ENCODE measurements around the gene SLC25A41. TPM values are rescaled to one million over a fixed set of nuclear protein-coding genes. Genes with fewer than 3 reads are reported as not detected.

The SLC25A41 gene
- polyA plus RNA-seq, 1 donor (not counting 4 experiments of a cell fraction or from before 2014, with no cell fraction given): not detected

DNA sequence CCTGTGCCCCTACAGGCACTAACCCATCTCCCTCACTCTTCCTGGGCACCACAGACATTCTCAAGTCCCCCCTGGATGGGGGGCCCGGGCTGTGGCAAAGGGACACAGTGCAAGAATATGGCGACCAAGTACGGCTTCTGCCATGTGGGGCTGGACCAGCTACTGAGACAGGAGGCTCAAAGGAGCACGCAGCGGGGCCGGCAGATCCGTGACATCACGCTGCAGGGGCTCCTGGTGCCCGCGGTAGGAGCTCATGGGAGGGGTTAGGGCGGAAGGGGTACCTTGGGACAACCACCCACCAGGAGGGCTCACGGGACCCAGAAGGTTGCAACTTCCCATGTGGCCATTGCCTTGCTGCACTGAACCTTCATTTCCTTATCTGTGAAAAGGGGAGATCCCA, 37.3 kb downstream of the SLC25A41 start:
- DNase-seq (ENCODE audit: low read depth, low spot score): no peak

DNA sequence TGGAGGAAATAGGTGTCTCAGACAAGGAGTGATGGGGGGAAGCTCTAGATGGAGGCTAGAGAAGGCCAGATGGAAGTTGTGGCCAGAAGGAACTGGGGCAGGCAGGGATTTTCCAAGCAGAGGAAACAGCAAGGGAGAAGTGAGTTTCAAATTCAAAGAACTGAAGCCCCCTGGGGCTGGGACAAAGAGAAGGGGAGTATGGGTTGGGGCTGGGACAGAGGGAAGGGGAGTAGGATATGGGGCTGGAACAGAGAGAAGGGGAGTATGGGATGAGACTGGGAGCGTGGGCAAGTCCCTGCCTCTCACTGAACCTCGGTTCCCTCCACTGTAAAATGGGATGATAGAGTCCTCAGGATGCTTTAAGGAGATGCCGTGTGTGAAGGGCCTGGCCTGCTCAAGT, 38.7 kb downstream of the SLC25A41 start:
- no peak overlapping the region for H3K9ac ChIP-seq (ENCODE audit: control insufficient read depth, extremely low read depth, insufficient read depth, low read length)
- peaks cover 22% of the 10 kb centered on the region for H3K79me2 ChIP-seq (ENCODE audit: control insufficient read depth, insufficient read depth, low read length)
- no peaks in the 10 kb centered on the region for H3K9me3 ChIP-seq (ENCODE audit: control insufficient read depth, low read depth, low read length)
- FAIRE-seq (no peak), DNase-seq (ENCODE audit: low read depth, low spot score) (no peak)
- H3K27ac ChIP-seq (ENCODE audit: control insufficient read depth, insufficient read depth, low read length): no peak overlapping the region
- H3K4me3 ChIP-seq (ENCODE audit: control insufficient read depth in 2 of 3, extremely low read depth in 1 of 3, insufficient read depth in 2 of 3, low read depth in 1 of 3, low read length in 3 of 3): no peak overlapping the region
- peaks cover 2 to 6% of the 10 kb centered on the region in 2 experiments for H3K36me3 ChIP-seq (ENCODE audit: control insufficient read depth in 2 of 2, extremely low read depth in 1 of 2, insufficient read depth in 2 of 2, low read length in 2 of 2)
- H3K9me1 ChIP-seq (ENCODE audit: control insufficient read depth, extremely low read depth, insufficient read depth, low read length): no peaks in the 10 kb centered on the region
- dilution Hi-C loops (cut with MboI; ENCODE audit: extremely low pct_ligation_motif_present, low sequenced_read_pairs): no loop called here
- no peak overlapping the region for H2AFZ ChIP-seq (ENCODE audit: control insufficient read depth, low read length)
- TF ChIP-seq CTCF (optimal IDR thresholded peaks at IDR 0.05 in 1 of 3, IDR thresholded peaks at IDR 0.05 in 1 of 3, conservative IDR thresholded peaks at IDR 0.05 in 1 of 3; ENCODE audit: extremely low read depth in 1 of 3, insufficient read depth in 2 of 3, low read length in 3 of 3) (no peak), EZH2 (IDR thresholded peaks at IDR 0.05; ENCODE audit: low read length) (no peak)
- H3K4me2 ChIP-seq (ENCODE audit: control insufficient read depth, extremely low read depth, insufficient read depth, low read depth, low read length): no peak overlapping the region
- H3K4me1 ChIP-seq (ENCODE audit: control insufficient read depth, extremely low read depth, insufficient read depth, low read length): peaks cover 13% of the 10 kb centered on the region
- H4K20me1 ChIP-seq (ENCODE audit: control insufficient read depth, extremely low read depth, insufficient read depth, low read length): no peaks in the 10 kb centered on the region
- no peaks in the 10 kb centered on the region for H3K27me3 ChIP-seq (ENCODE audit: control insufficient read depth, extremely low read depth, insufficient read depth, low read length)

More for the DNA sequence above, 37.3 kb downstream of the SLC25A41 start:
- Histone ChIP-seq H3K9me1 (ENCODE audit: control insufficient read depth, extremely low read depth, insufficient read depth, low read length) (no peaks in the 10 kb centered on the region), H3K9ac (ENCODE audit: control insufficient read depth, extremely low read depth, insufficient read depth, low read length) (no peak overlapping the region), H3K79me2 (ENCODE audit: control insufficient read depth, insufficient read depth, low read length) (peaks cover 17% of the 10 kb centered on the region), H3K27ac (ENCODE audit: control insufficient read depth, insufficient read depth, low read length) (no peak overlapping the region), H4K20me1 (ENCODE audit: control insufficient read depth, extremely low read depth, insufficient read depth, low read length) (no peaks in the 10 kb centered on the region), H3K27me3 (ENCODE audit: control insufficient read depth, extremely low read depth, insufficient read depth, low read length) (no peaks in the 10 kb centered on the region), H2AFZ (ENCODE audit: control insufficient read depth, low read length) (no peak overlapping the region), H3K4me1 (ENCODE audit: control insufficient read depth, extremely low read depth, insufficient read depth, low read length) (peaks cover 13% of the 10 kb centered on the region), H3K9me3 (ENCODE audit: control insufficient read depth, low read depth, low read length) (no peaks in the 10 kb centered on the region), H3K4me3 (ENCODE audit: control insufficient read depth in 2 of 3, extremely low read depth in 1 of 3, insufficient read depth in 2 of 3, low read depth in 1 of 3, low read length in 3 of 3) (no peak overlapping the region), H3K4me2 (ENCODE audit: control insufficient read depth, extremely low read depth, insufficient read depth, low read depth, low read length) (no peak overlapping the region), H3K36me3 (ENCODE audit: control insufficient read depth in 2 of 2, extremely low read depth in 1 of 2, insufficient read depth in 2 of 2, low read length in 2 of 2) (no peaks in the 10 kb centered on the region)
- FAIRE-seq: no peak
- dilution Hi-C loops (cut with MboI; ENCODE audit: extremely low pct_ligation_motif_present, low sequenced_read_pairs): no loop called here
- TF ChIP-seq EZH2 (IDR thresholded peaks at IDR 0.05; ENCODE audit: low read length) (no peak), CTCF (optimal IDR thresholded peaks at IDR 0.05 in 1 of 3, IDR thresholded peaks at IDR 0.05 in 1 of 3, conservative IDR thresholded peaks at IDR 0.05 in 1 of 3; ENCODE audit: extremely low read depth in 1 of 3, insufficient read depth in 2 of 3, low read length in 3 of 3) (no peak)
